Activated CD8-positive, alpha-beta memory T cell treated with anti-CD3 and anti-CD28 coated beads, Interleukin-2, amount 50 U/mL, for 4 hours (primary cell): ENCODE measurements around the gene TUBB4B.
"Not testable (repeated sequence)": the region's sequence is repeated elsewhere in the genome, so short reads cannot be mapped to it uniquely, and the experiment has no call there.

Source experiments
- DNase-seq: peaks from one replicate; pipeline ENCODE4 v3.0.0-alpha.2; 2020

The TUBB4B gene

DNA sequence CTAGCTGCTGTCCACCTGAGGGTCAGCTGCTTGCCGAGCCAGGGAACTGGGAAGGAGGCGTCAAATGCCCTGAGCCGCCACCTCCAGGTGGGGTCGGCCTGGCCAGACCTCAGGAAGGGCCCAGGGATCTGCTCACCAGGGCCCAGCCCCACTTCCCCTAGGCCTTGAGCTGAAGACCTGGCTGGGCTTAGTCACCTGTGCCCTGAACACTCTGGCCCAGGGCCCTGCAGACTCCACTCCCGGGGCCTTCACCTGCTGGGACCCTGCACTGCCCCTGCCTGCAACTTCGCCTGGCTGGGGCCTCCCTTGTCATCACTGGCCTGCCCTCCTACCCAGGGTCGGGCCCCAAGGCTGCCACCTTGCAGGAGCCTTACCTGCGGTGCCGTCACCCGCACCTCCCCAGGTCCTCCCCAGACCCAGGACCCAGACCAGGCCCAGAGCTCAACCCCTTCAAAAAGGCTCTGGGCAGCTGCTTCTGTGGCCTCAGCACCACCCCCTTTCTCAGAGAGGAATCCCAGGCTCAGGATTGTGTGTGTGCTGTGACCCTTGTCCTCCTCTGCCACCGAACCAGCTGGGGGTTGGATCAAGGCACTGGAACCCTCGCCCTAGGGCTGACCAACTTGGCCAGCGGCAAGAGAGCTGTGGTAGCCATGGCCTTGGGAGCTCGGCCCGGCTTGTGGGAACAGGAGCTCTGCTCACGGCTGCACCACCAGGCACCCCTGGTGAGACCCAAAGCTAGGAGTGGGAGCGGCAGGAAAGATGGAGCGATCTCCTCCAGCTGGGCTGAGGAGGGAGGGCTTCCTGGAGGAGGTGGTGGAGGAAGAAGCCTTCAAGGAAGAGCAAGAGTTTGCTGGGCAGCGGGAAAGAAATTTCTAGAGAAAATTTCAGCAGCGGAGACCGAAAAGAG, 12.9 kb downstream of the TUBB4B start:
- no peak for DNase-seq

DNA sequence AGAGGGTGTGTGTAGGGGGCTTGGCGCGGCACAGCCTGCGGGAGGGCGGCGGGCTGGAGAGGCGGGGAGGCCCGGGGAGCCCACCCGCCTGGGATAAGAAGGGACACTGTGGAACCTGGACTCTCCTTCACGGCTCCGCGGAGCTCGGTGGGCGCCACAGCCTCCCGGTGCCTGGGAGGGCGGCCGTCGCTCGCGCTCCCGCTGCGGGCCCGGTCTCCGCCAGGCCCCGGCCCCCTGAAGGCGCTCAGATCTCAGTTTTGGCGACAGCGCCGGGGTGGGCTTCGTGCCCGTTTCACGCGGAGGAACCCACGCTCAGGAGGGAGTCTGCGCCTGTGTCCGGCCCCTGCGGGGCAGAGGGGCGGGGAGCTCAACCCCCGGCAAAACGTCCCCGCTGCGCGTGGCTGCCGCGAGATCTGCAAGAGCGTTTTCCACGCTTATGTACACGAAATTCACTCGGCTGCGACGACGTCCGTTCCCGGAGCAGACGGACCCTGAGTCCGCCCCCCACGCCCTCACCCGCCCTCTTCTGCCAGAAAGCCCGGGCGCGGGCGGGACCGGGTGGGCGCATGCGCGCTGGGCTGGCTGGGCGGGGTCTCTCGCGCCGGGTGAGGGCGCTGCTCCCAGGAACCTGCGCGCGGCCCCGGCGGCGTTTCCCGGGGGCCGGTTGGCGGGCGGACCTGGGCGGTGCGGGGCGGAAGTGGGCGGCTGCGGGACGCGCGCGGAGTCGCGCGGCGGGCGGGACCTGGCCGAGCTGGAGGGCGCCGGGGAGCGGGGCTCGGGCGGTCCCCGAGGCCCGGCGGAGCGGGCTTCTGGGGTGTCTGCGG, 13.7 kb downstream of the TUBB4B start, which contains the start of gene NELFB:
TSS of gene NELFB (plus strand) at position 704 of the 824 bp plus-strand sequence.
- DNase-seq: peak; percentile 97

DNA sequence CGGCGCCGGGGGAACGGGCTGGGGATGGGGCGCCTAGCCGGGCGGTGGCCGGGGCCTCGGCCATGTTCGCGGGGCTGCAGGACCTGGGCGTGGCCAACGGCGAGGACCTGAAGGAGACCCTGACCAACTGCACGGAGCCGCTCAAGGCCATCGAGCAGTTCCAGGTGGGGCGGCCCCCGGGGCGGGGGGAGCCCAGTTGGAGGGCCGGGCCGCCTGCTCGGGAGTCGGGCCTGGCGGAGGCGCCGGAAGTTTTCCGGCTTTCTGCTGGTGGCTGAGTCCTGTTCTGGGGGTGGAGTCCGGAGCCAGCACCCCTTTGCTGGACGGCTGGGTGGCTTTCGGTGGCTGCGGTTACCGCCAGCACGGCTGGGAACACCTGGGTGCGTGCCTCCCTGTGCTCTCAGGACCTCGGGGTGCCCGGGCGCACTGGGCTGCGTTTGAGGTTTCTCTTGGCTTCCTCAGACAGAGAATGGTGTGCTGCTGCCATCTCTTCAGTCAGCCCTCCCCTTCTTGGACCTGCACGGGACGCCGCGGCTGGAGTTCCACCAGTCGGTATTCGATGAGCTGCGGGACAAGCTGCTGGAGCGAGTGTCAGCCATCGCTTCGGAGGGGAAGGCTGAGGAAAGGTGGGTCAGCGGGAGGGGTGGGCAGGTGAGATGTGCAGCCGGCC, 14.5 kb downstream of the TUBB4B start:
- no peak for DNase-seq

DNA sequence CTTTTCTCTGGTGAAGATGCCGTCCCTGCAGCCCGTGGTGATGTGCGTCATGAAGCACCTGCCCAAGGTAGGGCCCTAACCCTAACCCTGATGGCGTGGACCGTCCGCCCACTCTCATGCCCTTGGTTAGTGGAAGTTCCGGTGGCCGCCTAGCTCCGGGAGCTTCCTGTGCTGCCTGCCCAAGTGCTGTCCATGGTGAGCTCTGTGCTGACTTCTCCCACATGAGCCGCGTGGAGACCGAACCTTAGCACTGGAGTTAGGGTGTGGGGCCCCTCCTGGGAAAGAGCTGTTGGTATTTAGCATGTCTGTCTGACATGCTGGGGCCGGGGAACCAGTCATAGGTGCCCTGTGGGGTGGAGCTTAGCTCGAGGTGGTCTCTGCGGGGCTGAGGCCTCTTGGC, 15.3 kb downstream of the TUBB4B start:
- DNase-seq: no peak

- no peak for DNase-seq
Observed at GRCh38 chr9:137256856-137257255, 15.8 kb downstream of the TUBB4B start.

DNA sequence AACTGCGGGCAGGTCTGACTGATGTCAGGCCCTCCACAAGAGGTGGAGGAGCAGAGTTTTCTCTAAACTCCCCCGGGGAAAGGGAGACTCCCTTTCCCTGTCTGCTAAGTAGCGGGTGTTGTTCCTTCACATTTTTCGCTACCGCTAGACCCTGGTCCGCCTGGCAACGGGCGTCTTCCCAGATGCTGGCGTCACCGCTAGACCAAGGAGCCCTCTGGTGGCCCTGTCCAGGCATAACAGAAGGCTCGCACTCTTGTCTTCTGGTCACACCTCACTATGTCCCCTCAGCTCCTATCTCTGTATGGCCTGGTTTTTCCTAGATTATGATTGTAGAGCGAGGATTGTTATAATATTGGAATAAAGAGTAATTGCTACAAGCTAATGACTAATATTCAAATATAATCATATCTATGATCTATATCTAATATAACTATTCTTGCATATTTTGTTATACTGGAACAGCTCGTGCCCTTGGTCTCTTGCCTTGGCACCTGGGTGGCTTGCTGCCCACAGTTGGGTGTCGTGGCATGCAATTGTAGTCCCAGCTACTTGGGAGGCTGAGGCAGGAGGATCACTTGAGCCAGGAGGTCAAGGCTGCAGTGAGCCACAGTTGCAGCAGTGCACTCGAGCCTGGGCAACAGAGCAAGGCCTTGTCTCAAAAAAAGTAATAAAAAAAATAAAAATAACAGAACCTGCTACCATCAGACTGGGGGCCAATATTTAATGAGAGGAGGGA, 21.3 kb downstream of the TUBB4B start:
- DNase-seq: not testable (repeated sequence)

DNA sequence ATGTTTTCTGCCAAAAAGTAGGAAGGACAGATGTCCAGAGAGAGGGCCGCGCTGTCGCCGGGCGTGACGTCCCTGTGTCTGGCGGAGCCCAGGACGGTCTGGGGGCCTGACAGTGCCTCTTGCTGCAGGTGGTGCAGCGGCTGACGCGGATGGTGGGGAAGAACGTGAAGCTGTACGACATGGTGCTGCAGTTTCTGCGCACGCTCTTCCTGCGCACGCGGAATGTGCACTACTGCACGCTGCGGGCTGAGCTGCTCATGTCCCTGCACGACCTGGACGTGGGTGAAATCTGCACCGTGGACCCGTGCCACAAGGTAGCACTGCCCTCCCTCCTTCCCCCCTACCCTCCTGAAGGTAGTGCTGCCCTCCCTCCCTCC, 21.8 kb downstream of the TUBB4B start:
- no peak for DNase-seq

- no peak for DNase-seq
Observed at GRCh38 chr9:137263506-137263905, 22.4 kb downstream of the TUBB4B start.

DNA sequence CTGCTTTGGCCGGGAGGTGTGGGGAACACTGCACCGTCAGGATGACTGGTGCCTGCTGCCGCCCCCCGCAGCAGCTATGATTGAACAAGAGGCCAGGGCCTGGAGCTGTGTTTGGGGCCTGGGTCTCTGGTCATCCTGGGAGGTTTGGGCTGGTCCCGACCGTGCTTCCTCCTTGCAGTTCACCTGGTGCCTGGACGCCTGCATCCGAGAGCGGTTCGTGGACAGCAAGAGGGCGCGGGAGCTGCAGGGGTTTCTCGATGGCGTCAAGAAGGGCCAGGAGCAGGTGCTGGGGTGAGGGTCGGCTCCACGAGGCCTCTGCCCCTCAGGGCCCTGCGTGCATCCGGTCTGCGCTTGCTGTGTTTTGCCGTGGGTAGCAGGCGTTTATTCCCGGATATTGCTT, 23.0 kb downstream of the TUBB4B start:
- DNase-seq: no peak

DNA sequence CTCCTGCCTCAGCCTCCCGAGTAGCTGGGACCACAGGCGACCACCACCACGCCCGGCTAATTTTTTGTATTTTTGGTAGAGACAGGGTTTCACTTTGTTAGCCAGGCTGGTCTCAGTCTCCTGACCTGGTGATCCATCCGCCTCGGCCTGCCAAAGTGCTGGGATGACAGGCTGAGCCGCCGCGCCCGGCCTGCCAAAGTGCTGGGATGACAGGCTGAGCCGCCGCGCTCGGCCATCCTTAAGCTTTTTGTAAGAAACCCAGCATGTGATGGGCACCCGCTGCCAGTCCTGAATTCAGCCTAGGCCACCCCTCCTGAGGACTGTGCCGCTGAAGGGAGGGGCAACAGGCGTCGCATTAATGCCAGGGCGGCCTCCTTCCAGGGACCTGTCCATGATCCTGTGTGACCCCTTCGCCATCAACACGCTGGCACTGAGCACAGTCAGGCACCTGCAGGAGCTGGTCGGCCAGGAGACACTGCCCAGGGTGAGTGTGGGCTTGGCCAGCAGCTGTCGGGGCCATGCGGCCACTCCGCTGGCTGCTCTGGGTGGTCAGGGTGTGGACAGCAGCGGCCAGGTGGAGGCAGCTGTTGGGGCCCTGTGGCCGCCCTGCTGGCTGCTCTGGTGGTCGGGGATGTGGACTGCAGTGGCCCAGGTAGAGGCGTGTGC, 24.5 kb downstream of the TUBB4B start:
- no peak for DNase-seq

DNA sequence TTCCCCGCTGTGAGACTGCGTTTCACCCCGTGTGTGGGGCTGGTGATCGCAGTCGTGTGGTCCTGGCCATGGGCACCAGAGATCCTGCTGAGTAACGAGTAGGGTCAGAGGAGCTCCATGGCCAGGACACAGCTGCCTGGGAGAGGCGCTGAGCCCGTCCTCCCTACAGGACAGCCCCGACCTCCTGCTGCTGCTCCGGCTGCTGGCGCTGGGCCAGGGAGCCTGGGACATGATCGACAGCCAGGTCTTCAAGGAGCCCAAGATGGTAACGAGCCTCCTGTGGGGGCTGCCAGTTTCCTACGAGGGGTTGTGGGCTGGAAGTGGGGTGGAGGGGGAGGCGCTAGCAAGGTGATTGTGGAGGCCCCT, 25.1 kb downstream of the TUBB4B start:
- no peak for DNase-seq

DNA sequence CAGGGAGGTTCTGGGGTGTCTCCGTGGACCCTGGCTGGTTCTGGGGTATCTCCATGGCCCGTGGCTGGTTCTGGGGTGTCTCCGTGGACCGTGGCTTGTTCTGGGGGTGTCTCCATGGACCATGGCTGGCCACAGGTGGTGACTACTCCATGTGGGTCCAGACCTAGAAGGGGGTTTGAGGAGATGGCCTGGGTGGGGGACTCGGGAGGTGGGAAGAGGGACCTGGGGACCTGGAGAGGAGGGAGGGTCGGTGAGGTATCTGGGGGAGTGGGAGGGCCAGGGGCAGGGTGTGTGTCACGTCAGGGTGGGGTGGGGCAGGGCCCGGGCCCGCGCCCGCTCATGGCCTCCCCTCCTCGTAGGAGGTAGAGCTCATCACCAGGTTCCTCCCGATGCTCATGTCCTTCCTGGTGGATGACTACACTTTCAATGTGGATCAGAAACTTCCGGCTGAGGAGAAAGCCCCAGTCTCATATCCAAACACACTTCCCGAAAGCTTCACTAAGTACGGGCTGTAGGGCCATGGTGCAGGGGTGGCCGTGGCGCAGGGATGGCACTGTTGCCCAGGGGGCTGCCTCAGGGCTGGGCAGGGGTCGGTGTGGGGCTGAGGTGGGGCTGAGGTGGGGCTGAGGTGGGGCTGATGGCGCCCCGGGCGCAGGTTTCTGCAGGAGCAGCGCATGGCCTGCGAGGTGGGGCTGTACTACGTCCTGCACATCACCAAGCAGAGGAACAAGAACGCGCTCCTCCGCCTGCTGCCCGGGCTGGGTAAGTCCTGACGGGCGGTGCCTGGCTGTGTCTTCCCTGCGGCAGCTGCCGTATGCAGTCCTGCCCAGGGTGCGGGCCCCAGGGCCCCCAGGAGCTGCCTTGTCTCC, 25.7 kb downstream of the TUBB4B start:
- peak; percentile 15 for DNase-seq

- DNase-seq: no peak
Observed at GRCh38 chr9:137267933-137268355, 26.9 kb downstream of the TUBB4B start.

DNA sequence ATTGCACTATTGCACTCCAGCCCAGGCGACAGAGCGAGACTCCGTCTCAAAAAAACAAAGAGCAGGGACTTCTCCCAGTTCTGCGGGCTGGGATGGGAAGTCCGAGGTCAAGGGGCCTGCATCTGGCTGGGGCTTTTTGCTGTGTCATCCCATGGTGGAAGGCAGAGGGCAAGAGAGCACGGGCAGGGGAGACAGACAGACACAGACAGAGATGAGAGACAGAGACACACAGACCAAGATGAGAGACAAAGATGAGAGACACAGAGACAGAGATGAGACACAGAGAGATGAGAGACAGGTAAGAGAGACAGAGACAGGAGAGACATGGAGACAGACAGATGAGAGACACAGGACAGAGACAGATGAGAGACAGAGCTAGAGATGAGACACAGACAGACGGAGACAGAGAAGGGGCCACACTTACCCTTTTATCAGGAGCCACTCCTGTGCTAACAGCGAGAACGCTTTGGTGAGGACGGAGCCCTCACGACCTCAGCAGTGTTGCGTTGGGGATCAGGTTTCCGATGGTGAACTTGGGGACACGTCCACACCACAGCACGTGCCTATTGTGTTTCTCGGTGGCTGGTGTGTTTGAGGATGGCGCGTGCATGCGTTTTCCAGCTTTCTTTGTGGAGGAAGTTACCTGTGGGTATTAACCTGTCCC, 27.6 kb downstream of the TUBB4B start:
- no peak for DNase-seq

- DNase-seq: no peak
Observed at GRCh38 chr9:137269231-137269772, 28.2 kb downstream of the TUBB4B start.

DNA sequence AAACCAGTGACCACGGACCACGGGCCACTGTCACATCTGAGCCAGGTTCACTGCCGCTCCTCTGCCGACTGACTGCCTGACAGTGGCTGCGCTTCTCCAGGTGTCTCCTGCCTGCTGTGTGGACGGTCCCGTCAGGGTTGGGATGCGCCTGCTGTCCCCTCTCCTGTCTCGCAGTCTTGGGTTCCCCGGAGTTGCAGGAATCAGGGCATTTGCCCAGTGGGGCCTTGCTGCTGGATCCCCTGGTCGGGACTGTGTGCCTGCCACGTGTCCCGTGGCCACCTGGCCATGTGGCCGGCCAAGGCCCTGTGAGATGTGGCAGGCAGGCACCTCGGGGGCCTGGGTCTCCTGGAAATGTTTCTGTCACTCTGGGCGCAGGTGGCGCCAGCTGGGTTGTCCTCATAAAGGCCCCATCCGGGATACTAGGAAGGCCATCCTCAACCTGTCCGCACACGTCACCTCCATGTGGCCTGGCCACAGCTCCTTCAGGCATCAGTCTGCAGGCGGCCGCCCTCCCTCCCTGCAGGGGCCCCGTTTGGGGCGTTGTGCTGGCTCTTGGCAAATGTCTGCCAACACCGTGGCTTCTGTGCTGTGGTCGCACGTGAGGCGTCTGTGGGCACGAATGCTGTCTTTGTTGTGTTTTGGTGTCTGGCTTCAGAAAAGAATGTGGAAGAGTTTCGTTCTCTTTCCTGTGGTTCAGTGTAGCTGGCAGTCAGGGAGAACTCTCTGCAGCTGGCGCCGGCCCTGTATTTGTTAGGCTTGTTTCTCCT, 30.0 kb downstream of the TUBB4B start:
- no peak for DNase-seq

- DNase-seq: no peak
Observed at GRCh38 chr9:137271696-137272076, 30.6 kb downstream of the TUBB4B start.

- DNase-seq: no peak
Observed at GRCh38 chr9:137272241-137273094, 31.4 kb downstream of the TUBB4B start.
